Spinal cord (tissue), 10 donors: ENCODE results near the gene DLK1. TPM values are rescaled to one million over a fixed set of nuclear protein-coding genes. Genes with fewer than 3 reads are reported as not detected.

Source experiments
- DNase-seq, 6 donors: peaks; one replicate each; pipeline versions ENCODE4 v3.0.0 to v3.0.0-alpha.2; 2013 to 2015; ENCODE audit warnings: low spot score in 6 of 6, low read depth in 4 of 6
- H3K27ac ChIP-seq: one replicate; pipeline ENCODE4 v1.5.1; 2013; ENCODE audit warnings: low read depth, low read length, control low read depth
- H3K27me3 ChIP-seq: one replicate; pipeline ENCODE4 v1.6.1; 2013; ENCODE audit warnings: low read length; ENCODE audit not compliant: control insufficient read depth, insufficient read depth
- H3K36me3 ChIP-seq: one replicate; pipeline ENCODE4 v1.6.1; 2013; ENCODE audit warnings: low read length; ENCODE audit not compliant: control insufficient read depth, insufficient read depth
- H3K4me1 ChIP-seq: one replicate; pipeline ENCODE4 v1.6.1; 2013; ENCODE audit warnings: low read length; ENCODE audit not compliant: control insufficient read depth, insufficient read depth
- H3K4me3 ChIP-seq: one replicate; pipeline ENCODE4 v1.5.1; 2013; ENCODE audit warnings: low read depth, low read length, control low read depth
- H3K9me3 ChIP-seq: one replicate; pipeline ENCODE4 v1.6.1; 2013; ENCODE audit warnings: low read length; ENCODE audit not compliant: control insufficient read depth, insufficient read depth
- WGBS: methylation state at CpG from one replicate; pipeline ENCODE4 v1.1.5; 2013; ENCODE audit warnings: missing lambda C conversion rate; ENCODE audit not compliant: insufficient coverage; 5-methylcytosine and 5-hydroxymethylcytosine counted together
- long read RNA-seq, 4 donors: transcript quantifications; one replicate each; lab custom pipeline, GENCODE V29; 2026
- polyA plus RNA-seq, 2 donors: library from polyadenylated mRNA; unstranded; fragments of 120-200 nt; gene quantifications; one replicate each; pipeline ENCODE4 v1.2.1, GENCODE V29; 2013; ENCODE audit not compliant: insufficient read length in 2 of 2
- total RNA-seq, 2 donors: library from RNA; depleted of rRNA in 1 of 2; stranded (reverse); fragments of 120-200 nt in 1 of 2; fragments of >200 nt in 1 of 2; gene quantifications; one replicate each; pipeline versions ENCODE4 v1.2.3 to v1.2.4, GENCODE V29; 2013 to 2014
- donor health status: healthy.

Gene DLK1
- total RNA-seq (1 to 10 TPM; 4.9 to 5.3 TPM), polyA plus RNA-seq (10 to 100 TPM in 1 of 2 donors, 1 to 10 TPM in 1; 8.5 to 15.7 TPM)
- long read RNA-seq, donor 1, full-length matches to known transcripts: 5 of 5 reads
- long read RNA-seq, donor 1, partial matches to known transcripts: 0 of 5 reads
- long read RNA-seq, donor 1, other reads (novel, unspliced or antisense): 0 of 5 reads
- long read RNA-seq, donor 2, full-length matches to known transcripts: 1 of 1 reads
- long read RNA-seq, donor 2, partial matches to known transcripts: 0 of 1 reads
- long read RNA-seq, donor 2, other reads (novel, unspliced or antisense): 0 of 1 reads
- long read RNA-seq, donor 3, full-length matches to known transcripts: 4 of 4 reads
- long read RNA-seq, donor 3, partial matches to known transcripts: 0 of 4 reads
- long read RNA-seq, donor 3, other reads (novel, unspliced or antisense): 0 of 4 reads
- long read RNA-seq, donor 4, full-length matches to known transcripts: 1 of 1 reads
- long read RNA-seq, donor 4, partial matches to known transcripts: 0 of 1 reads
- long read RNA-seq, donor 4, other reads (novel, unspliced or antisense): 0 of 1 reads

- Histone ChIP-seq H3K4me1 (peaks cover 45% of the 10 kb centered on the region), H3K4me3 (no peak within 1 kb of the TSS), H3K36me3 (no peaks in the 10 kb centered on the region), H3K27ac (no peak within 1 kb of the TSS), H3K27me3 (peaks cover 79% of the 10 kb centered on the region), H3K9me3 (no peaks in the 10 kb centered on the region)
- WGBS: 1% methylated on average over 76 of the region's 77 CpGs
- peak in 1 of 6 donors; percentile 39 for DNase-seq
These were observed at the start of gene DLK1 for GRCh38 chr14:100726550-100727085. Gene DLK1 (plus strand): TSS chr14:100726892. CDS start chr14:100727069, 177 bp downstream.

GRCh38 chr14:100677152-100677551, 49.5 kb upstream of the DLK1 start:
- peak in 2 of 6 donors; percentile 35 to 63 for DNase-seq
- no peak overlapping the region for H3K4me3 ChIP-seq
- H3K36me3 ChIP-seq: no peaks in the 10 kb centered on the region
- H3K9me3 ChIP-seq: no peaks in the 10 kb centered on the region
- peaks cover 10% of the 10 kb centered on the region for H3K27me3 ChIP-seq
- peak overlapping the region; percentile 94 for H3K27ac ChIP-seq
- peaks cover 78% of the 10 kb centered on the region for H3K4me1 ChIP-seq
- 47% methylated on average over 6 of the region's 10 CpGs for WGBS

DNA sequence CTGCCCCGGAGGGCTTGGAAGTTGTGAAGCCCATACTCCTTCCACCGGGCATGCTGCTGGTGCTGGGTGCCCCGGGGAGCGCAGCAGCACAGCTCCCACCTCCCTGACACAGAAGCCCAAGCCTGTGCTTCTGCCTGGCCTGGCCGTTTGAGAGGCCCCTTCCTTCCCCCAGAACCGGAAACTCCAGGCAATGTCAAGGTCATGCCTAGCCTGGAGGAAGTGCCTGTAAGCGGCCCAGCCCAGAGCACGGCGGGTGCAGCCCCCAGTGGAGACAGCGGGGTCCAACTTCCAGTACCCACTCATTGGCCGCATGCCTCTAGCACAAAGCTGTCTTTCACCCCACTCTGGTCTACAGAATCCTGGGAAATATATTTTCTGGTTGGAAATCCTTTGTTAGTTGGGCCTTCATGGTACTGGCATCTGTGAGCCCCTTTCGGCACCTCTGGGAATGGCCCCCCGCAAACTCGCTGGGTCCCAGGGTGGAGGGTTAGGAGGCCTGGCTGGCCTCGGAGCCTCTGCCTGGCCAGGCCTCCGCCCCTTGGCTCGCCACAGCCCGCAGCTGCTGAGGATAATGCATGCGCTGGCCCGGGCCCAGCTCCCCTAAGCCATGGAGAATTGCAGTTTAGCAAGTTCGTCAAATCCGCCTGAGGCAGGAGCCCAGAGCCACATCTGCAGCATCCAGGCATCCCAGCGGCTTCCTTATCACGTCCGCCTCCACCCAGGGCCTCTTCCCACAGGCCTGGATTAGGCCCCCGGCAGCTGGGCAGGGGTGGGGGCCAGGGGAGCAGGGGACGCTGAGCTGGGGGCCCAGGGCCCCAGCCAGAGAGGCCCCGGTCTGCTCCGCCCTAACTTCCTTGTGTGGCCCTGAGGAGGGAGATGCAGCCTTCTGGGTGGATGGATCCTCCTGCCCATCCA, 48.9 kb upstream of the DLK1 start:
- no peaks in the 10 kb centered on the region for H3K36me3 ChIP-seq
- no peak overlapping the region for H3K4me3 ChIP-seq
- H3K27ac ChIP-seq: peak overlapping the region; percentile 94
- 30% methylated on average over 24 of the region's 29 CpGs for WGBS
- no peaks in the 10 kb centered on the region for H3K9me3 ChIP-seq
- H3K4me1 ChIP-seq: peaks cover 71% of the 10 kb centered on the region
- DNase-seq: peak in 2 of 6 donors; percentile 83 to 84
- H3K27me3 ChIP-seq: peaks cover 4% of the 10 kb centered on the region

DNA sequence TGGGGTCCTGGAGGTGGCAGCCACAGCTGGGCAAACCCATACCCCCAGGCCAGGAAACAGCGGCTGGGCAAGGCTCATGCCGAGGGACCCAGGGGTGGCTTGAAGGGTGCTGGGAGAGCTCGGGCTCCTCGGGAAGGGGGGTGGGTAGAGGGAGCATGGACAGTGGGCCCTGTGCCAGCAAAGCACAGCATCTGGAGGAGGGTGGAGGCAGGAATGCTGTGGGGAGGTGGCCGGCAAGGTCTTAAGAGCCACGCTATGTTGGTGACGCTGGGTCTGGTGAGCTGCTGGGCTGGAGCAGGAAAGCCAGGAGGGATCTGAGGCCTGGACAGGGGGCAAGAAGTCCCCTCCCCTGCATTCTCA, 48.2 kb upstream of the DLK1 start:
- DNase-seq: no peak
- 65% methylated on average over 7 of the region's 7 CpGs for WGBS
- peak overlapping the region; percentile 94 for H3K27ac ChIP-seq
- H3K36me3 ChIP-seq: no peaks in the 10 kb centered on the region
- H3K4me3 ChIP-seq: no peak overlapping the region
- H3K4me1 ChIP-seq: peaks cover 65% of the 10 kb centered on the region
- no peaks in the 10 kb centered on the region for H3K9me3 ChIP-seq
- H3K27me3 ChIP-seq: peaks cover 3% of the 10 kb centered on the region

DNA sequence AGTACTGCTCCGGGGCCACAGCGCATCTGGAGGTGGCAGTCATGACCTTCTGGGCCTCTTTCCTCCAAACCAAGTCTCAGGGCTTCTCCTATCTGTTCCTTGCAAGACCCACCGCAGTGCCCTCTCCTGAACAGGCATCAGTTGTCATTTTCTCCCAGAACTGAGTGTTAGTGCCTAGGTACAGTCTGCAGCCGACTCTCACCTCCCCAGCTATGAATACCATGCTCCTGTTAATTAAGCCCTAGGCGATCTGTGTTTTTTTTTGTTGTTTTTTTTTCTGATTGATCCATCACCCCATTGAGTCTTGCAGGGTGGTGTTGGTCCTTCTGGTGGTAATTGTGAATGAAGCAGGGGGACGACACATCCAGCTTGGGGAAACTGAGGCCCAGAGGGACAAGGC, 47.5 kb upstream of the DLK1 start:
- H3K4me1 ChIP-seq: peaks cover 64% of the 10 kb centered on the region

DNA sequence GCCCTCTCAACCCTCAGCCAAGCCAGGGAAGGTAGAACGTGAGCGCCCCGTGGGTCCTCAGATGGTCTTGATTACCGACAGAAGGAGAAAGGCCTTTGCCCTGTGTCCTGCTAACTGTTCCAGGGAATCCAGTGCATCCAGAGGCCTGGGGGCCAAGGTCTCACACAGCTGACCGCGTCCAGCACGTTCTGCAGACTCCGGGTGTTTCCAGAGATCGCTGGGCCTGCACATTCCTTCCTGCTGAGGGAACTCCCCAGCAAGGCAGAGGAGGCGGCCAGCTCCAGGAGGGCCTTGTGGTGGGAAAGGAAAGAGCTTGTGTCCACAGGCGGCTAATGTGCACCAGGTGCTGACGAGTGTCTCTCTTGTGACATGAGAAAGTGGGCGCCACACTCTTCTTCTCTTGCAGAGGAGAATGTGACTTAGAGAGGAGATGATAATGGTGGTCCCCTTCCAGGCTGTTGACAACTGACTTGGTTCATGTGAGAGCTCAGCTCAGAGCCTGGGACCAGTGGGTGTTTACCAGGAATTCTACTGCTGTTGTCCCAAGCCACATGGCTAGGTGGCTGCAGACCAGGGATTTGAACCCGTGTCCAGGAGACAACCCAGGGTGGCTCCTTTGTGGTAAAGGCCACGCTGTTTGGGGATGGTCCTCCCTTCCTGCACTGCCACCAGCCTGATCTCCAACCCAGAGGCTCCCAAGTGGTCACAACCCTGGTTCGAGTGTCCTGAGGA, 46.8 kb upstream of the DLK1 start:
- H3K4me1 ChIP-seq: peaks cover 60% of the 10 kb centered on the region
- 84% methylated on average over 16 of the region's 16 CpGs for WGBS
- peak in 1 of 6 donors; percentile 66 for DNase-seq

More for the DNA sequence above, 47.5 kb upstream of the DLK1 start:
- Histone ChIP-seq H3K27ac (peak overlapping the region; percentile 94), H3K27me3 (no peaks in the 10 kb centered on the region), H3K9me3 (no peaks in the 10 kb centered on the region), H3K4me3 (no peak overlapping the region), H3K36me3 (no peaks in the 10 kb centered on the region)
- 100% methylated on average over 4 of the region's 6 CpGs for WGBS
- DNase-seq: no peak

DNA sequence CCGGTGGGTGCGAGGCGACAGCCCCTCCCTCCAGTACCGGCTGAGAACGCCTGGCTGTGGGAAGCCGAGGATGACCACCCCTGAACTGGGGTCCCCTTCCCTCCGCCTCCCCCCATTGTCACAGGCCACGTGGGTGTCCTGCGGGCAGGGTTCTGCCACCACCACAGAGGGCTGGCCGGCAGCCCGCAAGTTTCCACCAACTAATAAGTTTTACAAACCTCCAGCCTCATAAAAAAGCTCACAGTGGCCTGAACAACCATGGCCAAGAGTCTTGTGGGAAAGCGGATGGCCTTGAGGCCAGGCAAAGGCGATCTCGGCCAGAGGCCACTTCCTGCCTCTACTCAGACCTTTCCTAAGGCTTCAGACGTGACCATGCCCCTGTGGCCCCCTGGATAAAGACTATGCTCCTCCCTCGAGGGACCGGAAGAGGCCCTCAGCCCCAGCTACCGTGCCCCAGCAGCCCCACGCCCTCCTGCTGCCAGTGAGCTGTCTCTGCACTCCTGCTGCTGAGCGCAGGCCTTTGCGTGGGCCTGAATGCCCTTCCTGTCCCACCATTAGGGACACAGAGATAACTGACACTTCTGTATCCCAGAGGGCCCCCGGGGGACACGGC, 46.1 kb upstream of the DLK1 start:
- H3K36me3 ChIP-seq: no peaks in the 10 kb centered on the region
- H3K27me3 ChIP-seq: no peaks in the 10 kb centered on the region
- peaks cover 56% of the 10 kb centered on the region for H3K4me1 ChIP-seq
- H3K9me3 ChIP-seq: no peaks in the 10 kb centered on the region
- H3K27ac ChIP-seq: peak overlapping the region; percentile 94
- H3K4me3 ChIP-seq: no peak overlapping the region
- DNase-seq: no peak
- 63% methylated on average over 21 of the region's 23 CpGs for WGBS

More for the DNA sequence above, 46.8 kb upstream of the DLK1 start:
- H3K4me3 ChIP-seq: no peak overlapping the region
- H3K36me3 ChIP-seq: no peaks in the 10 kb centered on the region
- peak overlapping the region; percentile 94 for H3K27ac ChIP-seq
- H3K9me3 ChIP-seq: no peaks in the 10 kb centered on the region
- H3K27me3 ChIP-seq: no peaks in the 10 kb centered on the region

GRCh38 chr14:100681111-100681510, 45.6 kb upstream of the DLK1 start:
- no peak for DNase-seq
- H3K4me1 ChIP-seq: peaks cover 53% of the 10 kb centered on the region
- H3K27ac ChIP-seq: peak overlapping the region; percentile 94
- H3K9me3 ChIP-seq: no peaks in the 10 kb centered on the region
- H3K27me3 ChIP-seq: no peaks in the 10 kb centered on the region
- no peaks in the 10 kb centered on the region for H3K36me3 ChIP-seq
- H3K4me3 ChIP-seq: no peak overlapping the region
- WGBS: 86% methylated on average over 13 of the region's 13 CpGs
